Measurements from ENCODE around the gene MC2R.

Gene MC2R

DNA sequence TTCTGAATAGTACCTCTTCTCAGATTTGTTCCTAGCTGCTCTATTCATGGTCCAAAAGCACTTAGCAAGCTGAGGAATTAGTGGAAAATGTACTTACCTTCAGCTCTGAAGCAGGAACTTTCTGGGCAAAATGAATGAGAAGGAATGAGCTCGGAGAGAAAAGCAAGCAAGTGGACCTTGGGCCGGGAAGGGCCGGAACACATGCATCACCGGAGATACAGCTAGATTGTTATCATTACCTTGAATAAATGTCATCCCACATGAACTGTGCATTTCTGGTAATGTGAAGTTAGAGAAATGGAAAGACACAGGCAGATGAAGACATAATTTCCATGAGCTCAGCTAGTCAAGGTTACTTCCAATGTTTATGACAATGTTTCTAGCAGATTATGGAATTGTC is at the start of gene MC2R:
TSS of gene MC2R (minus strand) at position 146 of the 400 bp plus-strand sequence. CDS start 30,018 bp downstream, outside the sequence.
- Histone ChIP-seq H3K4me3 (no peak within 1 kb of the TSS), H3K27ac (no peak within 1 kb of the TSS), H3K9ac (ENCODE audit: insufficient read length) (no peak within 1 kb of the TSS), H3K36me3 (ENCODE audit: insufficient read depth, low read length) (no peaks in the 10 kb centered on the region), H3K9me3 (ENCODE audit: low read depth, low read length) (no peaks in the 10 kb centered on the region)
- TF ChIP-seq FOXP2 (optimal IDR thresholded peaks at IDR 0.05; ENCODE audit: control extremely low read depth, extremely low read length, insufficient read depth): no peak
- no peak for TF ChIP-seq POLR2AphosphoS5 (IDR thresholded peaks at IDR 0.05; ENCODE audit: borderline replicate concordance, low read depth, low read length)
- no peak for TF ChIP-seq EZH2 (IDR thresholded peaks at IDR 0.05)
- no peak for DNase-seq (ENCODE audit: low read depth, low spot score)

DNA sequence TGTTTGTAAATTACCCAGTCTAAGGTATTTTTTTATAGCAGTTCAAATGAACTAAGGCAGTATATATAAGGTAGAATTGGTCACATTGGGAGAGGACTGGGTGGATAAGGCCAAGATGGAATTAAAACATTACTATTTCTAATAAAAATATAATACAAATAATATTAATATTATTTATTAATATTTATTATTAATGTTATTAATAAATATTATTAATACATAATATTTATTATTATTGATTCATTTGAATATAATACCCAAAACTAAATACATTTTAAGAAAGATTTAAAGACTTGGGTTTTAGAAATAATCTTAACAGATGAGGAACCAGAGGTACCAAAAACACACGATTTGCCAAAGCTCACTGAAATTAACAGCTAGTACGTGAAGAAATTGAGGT is 30.5 kb upstream of the MC2R start:
- H3K36me3 ChIP-seq (ENCODE audit: insufficient read depth, low read length): no peaks in the 10 kb centered on the region
- H3K27ac ChIP-seq: no peak overlapping the region
- no peak overlapping the region for H3K9ac ChIP-seq (ENCODE audit: insufficient read length)
- no peaks in the 10 kb centered on the region for H3K9me3 ChIP-seq (ENCODE audit: low read depth, low read length)
- H3K4me3 ChIP-seq: no peak overlapping the region
- no peak for TF ChIP-seq FOXP2 (optimal IDR thresholded peaks at IDR 0.05; ENCODE audit: control extremely low read depth, extremely low read length, insufficient read depth)
- no peak for TF ChIP-seq POLR2AphosphoS5 (IDR thresholded peaks at IDR 0.05; ENCODE audit: borderline replicate concordance, low read depth, low read length)
- TF ChIP-seq EZH2 (IDR thresholded peaks at IDR 0.05): no peak
- DNase-seq (ENCODE audit: low read depth, low spot score): no peak

DNA sequence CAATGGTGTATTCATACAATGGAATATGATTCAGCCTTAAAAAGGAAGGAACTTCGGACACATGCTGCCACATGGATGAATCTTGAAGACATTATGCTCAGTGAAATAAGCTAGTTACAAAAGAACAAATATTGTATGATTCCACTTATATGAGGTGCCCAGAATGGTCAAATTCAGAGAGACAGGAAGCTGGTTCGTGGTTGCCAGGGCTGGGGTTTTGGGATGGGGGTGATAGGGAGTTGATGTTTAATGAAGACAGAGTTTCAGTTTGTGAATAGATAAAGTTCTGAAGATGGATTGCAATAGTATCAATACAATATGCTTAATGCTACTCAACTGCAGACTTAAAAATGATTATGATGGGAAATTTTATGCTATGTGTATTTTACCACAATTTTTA is 28.0 kb upstream of the MC2R start:
- H3K27ac ChIP-seq: no peak overlapping the region

DNA sequence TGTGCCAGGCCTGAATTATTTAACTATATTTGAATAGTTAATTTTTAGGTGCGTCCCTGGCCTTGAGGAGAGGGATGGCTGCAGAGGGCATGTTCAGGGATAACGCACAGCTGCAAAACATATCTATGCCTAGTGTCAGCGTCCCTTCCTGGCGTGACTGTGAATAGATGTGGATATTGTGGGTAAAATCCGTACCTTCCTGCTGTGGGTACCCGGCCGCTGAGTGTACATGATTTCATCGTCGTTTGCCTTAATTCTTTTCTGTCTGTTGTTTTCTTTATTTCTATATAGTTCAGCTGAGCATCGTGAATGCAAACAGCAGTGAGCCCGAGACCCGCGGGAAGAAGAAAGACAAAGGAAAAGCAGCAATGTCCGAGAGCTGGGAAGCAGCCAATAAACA is 25.0 kb upstream of the MC2R start:
- H3K27ac ChIP-seq: no peak overlapping the region
- H3K4me3 ChIP-seq: no peak overlapping the region
- no peaks in the 10 kb centered on the region for H3K36me3 ChIP-seq (ENCODE audit: insufficient read depth, low read length)
- no peaks in the 10 kb centered on the region for H3K9me3 ChIP-seq (ENCODE audit: low read depth, low read length)
- TF ChIP-seq POLR2AphosphoS5 (IDR thresholded peaks at IDR 0.05; ENCODE audit: borderline replicate concordance, low read depth, low read length) (no peak), EZH2 (IDR thresholded peaks at IDR 0.05) (no peak), FOXP2 (optimal IDR thresholded peaks at IDR 0.05; ENCODE audit: control extremely low read depth, extremely low read length, insufficient read depth) (no peak)
- H3K9ac ChIP-seq (ENCODE audit: insufficient read length): no peak overlapping the region
- no peak for DNase-seq (ENCODE audit: low read depth, low spot score)

More for the DNA sequence above, 28.0 kb upstream of the MC2R start:
- DNase-seq (ENCODE audit: low read depth, low spot score): no peak
- H3K36me3 ChIP-seq (ENCODE audit: insufficient read depth, low read length): no peaks in the 10 kb centered on the region
- no peaks in the 10 kb centered on the region for H3K9me3 ChIP-seq (ENCODE audit: low read depth, low read length)
- TF ChIP-seq FOXP2 (optimal IDR thresholded peaks at IDR 0.05; ENCODE audit: control extremely low read depth, extremely low read length, insufficient read depth) (no peak), EZH2 (IDR thresholded peaks at IDR 0.05) (no peak), POLR2AphosphoS5 (IDR thresholded peaks at IDR 0.05; ENCODE audit: borderline replicate concordance, low read depth, low read length) (no peak)
- H3K9ac ChIP-seq (ENCODE audit: insufficient read length): no peak overlapping the region
- no peak overlapping the region for H3K4me3 ChIP-seq

DNA sequence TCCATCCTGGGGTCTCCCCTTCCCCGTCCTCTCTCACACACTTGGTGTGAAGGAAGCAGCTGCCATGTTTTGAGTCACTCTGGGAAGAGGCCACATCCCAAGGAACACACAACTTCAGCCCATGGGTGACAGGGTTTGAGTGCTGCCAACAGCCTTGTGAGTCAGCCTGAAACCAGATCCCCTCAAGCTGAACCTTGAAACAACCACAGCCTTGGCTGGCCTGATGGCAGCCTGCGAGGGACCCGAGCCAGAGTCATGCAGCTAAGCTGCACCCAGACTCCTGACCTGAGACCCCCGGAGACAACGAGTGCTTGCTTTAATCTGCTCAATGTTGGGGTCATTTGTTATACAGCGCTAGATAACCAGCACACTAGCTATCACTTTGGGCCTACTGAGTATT is 19.3 kb upstream of the MC2R start:
- TF ChIP-seq POLR2AphosphoS5 (IDR thresholded peaks at IDR 0.05; ENCODE audit: borderline replicate concordance, low read depth, low read length) (no peak), EZH2 (IDR thresholded peaks at IDR 0.05) (no peak), FOXP2 (optimal IDR thresholded peaks at IDR 0.05; ENCODE audit: control extremely low read depth, extremely low read length, insufficient read depth) (no peak)
- no peak for DNase-seq (ENCODE audit: low read depth, low spot score)

DNA sequence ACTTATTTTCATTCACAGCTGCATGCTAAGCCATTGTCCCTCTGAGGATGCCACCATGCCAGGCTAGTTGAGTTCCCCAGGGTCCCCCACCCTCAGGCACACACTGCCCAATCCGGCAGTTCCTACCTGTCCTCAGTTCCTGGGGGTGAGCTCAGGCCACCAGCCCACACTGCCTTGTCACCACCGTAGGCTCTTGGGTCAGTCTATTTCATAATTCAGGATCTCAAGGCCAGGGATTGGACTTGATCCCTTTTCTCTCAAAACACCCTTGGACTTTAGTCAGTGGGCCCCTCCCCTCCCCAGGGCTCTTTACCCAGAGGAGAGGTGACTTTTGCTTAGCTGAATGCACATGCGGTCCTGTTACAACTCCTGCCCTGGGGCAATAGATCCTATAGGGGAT is 18.7 kb upstream of the MC2R start:
- DNase-seq (ENCODE audit: low read depth, low spot score): no peak
- no peak for TF ChIP-seq FOXP2 (optimal IDR thresholded peaks at IDR 0.05; ENCODE audit: control extremely low read depth, extremely low read length, insufficient read depth)
- no peak for TF ChIP-seq EZH2 (IDR thresholded peaks at IDR 0.05)
- TF ChIP-seq POLR2AphosphoS5 (IDR thresholded peaks at IDR 0.05; ENCODE audit: borderline replicate concordance, low read depth, low read length): no peak
- H3K27ac ChIP-seq: no peak overlapping the region
- no peaks in the 10 kb centered on the region for H3K36me3 ChIP-seq (ENCODE audit: insufficient read depth, low read length)
- no peak overlapping the region for H3K9ac ChIP-seq (ENCODE audit: insufficient read length)
- no peak overlapping the region for H3K4me3 ChIP-seq
- H3K9me3 ChIP-seq (ENCODE audit: low read depth, low read length): no peaks in the 10 kb centered on the region

More for the DNA sequence above, 19.3 kb upstream of the MC2R start:
- Histone ChIP-seq H3K9ac (ENCODE audit: insufficient read length) (no peak overlapping the region), H3K4me3 (no peak overlapping the region), H3K27ac (no peak overlapping the region), H3K9me3 (ENCODE audit: low read depth, low read length) (no peaks in the 10 kb centered on the region), H3K36me3 (ENCODE audit: insufficient read depth, low read length) (no peaks in the 10 kb centered on the region)

DNA sequence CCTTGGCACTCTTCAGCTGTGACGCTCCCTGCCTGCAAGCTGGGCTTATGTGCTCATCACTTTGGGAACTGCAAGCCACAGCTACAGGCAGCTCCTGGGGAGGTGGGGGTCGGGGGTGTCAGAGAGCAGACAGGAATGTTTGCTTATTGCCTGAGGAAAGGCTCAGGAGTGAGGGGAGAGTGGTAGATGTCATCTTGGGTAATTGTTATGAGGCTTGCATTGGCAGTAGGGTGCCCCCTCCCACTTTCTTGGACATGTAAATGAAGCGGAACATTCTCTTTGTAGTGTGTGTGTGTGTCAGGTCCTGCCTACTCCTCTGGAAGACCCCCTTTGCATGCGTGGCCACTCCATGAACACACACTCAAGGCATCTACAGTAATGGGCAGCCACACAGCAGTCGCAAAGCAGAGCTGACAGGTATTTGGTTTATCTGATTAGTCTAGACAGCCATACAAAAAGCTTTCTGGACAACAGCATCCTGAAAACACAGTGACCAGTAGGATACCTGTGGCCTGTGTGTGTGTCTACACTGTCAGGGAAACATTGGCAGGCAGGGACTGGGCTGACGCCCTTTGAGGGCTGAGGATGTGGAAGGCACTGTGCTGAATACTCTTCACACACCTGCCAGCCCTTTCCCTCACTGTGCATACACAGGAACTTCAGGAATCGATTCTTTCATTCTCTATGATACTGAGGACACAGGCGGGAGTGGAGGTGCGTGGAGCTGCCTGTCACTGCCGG is 17.1 kb upstream of the MC2R start:
- H3K4me3 ChIP-seq: no peak overlapping the region
- no peaks in the 10 kb centered on the region for H3K9me3 ChIP-seq (ENCODE audit: low read depth, low read length)
- TF ChIP-seq POLR2AphosphoS5 (IDR thresholded peaks at IDR 0.05; ENCODE audit: borderline replicate concordance, low read depth, low read length) (no peak), EZH2 (IDR thresholded peaks at IDR 0.05) (no peak), FOXP2 (optimal IDR thresholded peaks at IDR 0.05; ENCODE audit: control extremely low read depth, extremely low read length, insufficient read depth) (no peak)
- H3K9ac ChIP-seq (ENCODE audit: insufficient read length): no peak overlapping the region
- no peak for DNase-seq (ENCODE audit: low read depth, low spot score)
- no peak overlapping the region for H3K27ac ChIP-seq
- H3K36me3 ChIP-seq (ENCODE audit: insufficient read depth, low read length): no peaks in the 10 kb centered on the region

DNA sequence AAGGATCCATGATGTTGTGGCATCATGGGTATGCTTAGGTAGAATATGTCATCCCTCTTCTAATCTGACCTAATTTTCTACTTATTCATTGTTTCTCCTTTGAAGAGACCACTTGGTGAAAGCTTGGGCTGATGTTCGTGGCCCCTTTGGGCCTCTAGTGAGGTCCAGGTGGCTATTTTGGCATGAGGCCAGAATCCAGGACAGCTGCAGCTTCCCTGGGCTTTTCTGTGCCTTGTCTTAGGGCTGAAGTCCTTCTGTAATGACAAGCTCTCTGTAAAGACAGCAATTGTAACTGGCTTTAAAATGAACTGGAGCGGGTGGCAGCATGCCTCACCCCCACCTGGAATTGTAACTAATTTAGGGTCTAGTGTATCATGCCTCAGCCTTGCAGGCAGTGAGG is 15.6 kb upstream of the MC2R start:
- H3K27ac ChIP-seq: no peak overlapping the region
- no peak overlapping the region for H3K9ac ChIP-seq (ENCODE audit: insufficient read length)
- H3K9me3 ChIP-seq (ENCODE audit: low read depth, low read length): no peaks in the 10 kb centered on the region
- no peak for DNase-seq (ENCODE audit: low read depth, low spot score)
- H3K36me3 ChIP-seq (ENCODE audit: insufficient read depth, low read length): no peaks in the 10 kb centered on the region
- H3K4me3 ChIP-seq: no peak overlapping the region
- TF ChIP-seq POLR2AphosphoS5 (IDR thresholded peaks at IDR 0.05; ENCODE audit: borderline replicate concordance, low read depth, low read length) (no peak), EZH2 (IDR thresholded peaks at IDR 0.05) (no peak), FOXP2 (optimal IDR thresholded peaks at IDR 0.05; ENCODE audit: control extremely low read depth, extremely low read length, insufficient read depth) (no peak)

DNA sequence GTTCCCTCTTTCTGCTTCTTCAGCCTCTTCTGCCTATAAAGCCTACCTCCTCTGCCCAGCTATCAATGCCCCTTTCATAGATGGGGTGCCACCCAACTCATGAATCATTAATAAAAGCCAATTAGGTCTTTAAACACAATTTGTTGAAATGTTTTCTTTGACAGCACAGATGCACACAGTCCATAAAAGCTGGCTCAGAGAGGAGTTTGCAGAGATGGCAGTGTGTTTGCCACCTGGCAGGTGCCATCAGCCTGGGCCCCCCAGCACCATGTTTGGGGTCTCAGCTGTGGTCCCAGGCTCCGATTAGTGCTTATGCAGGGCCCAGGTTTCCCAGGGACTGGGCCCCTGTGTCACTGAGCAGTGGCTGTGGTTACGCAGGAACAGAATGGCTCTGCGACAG is 7.9 kb upstream of the MC2R start:
- Histone ChIP-seq H3K4me3 (no peak overlapping the region), H3K27ac (no peak overlapping the region), H3K9ac (ENCODE audit: insufficient read length) (no peak overlapping the region), H3K36me3 (ENCODE audit: insufficient read depth, low read length) (no peaks in the 10 kb centered on the region), H3K9me3 (ENCODE audit: low read depth, low read length) (no peaks in the 10 kb centered on the region)
- DNase-seq (ENCODE audit: low read depth, low spot score): no peak
- TF ChIP-seq EZH2 (IDR thresholded peaks at IDR 0.05): no peak

All from SK-N-MC (cell line).